HG03469 (cell line): ENCODE measurements around the gene SLC22A12.

Source experiments
- ATAC-seq: cut with Tn5 transposase; IDR thresholded peaks from one replicate; pipeline ENCODE4 v1.9.1; 2021; ENCODE audit warnings: mild to moderate bottlenecking, moderate library complexity, moderate number of reproducible peaks; ENCODE audit not compliant: unreplicated experiment

The SLC22A12 gene

GRCh38 chr11:64602466-64603070 lies 11.5 kb downstream of the SLC22A12 start:
- no peak for ATAC-seq

DNA sequence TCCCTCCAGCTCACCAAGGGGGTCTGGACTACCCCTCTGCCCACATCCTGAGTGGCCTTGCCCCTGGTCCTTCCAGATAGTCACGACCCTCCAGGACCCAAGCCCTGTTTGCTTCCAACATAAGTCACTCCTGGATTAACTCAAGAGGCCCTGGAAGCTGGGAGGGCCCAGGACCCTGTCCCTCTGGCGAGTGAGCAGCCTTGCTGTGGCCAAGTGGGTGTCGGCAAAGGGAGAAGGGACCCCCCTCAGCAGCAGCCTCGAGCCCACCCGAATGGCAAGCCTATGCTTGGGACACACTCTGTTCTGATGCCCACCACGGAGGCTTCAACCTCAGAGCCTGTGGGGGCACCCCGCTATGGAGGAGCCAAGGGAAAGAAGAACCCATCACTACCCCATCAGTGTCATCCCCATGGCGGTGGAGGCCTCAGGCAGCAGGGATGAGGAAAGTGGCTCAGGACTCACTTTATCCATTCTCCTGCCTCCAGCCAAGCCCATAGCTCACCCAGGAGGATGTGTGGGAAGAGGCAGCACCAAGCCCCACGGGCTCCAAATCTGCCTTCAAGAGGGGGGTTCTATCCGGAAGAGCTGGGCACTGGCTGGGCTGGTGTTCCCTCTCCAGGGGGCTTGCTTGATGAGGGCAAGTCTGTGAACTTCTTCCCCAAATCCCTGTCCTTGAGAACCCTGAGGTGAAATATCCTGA lies 12.5 kb downstream of the SLC22A12 start:
- ATAC-seq = no peak

DNA sequence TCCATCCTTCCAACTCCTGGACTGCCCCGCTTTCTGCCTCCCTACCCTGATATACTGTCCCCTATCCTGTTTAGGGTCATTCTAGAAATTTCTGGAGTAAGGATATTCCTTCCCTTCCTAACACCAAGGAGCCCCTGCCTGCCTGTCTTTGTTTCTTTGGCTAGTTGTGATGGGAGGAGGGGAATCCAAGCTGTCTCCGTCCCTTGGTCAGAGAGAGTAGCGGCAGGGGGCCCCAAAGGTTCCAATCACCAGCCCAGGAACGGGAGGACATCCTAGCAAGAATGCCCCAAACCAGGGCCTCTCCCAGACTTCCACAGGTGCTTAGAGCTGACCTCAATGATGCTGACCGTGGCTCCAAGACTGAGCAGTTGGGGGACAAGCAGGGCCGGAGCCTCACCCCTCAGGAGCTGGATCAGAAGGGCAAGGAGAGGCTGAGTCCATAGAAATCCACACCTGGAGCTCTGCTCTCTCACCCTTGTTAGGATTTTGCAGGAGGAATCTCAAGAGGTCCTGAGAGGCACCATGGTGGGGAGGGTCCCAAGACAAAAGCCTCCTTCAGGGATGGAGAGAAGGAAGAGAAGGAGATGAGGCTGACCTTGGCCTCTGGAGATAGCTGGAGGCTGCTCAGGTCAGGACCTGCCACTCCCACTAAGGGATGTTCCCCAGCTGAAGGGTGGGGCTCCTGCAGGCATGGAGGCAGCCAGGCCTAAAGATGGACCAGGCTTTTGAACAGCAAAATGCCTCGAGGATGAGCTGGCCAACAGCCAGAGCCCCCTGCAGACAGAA lies 13.6 kb downstream of the SLC22A12 start:
- ATAC-seq = no peak

GRCh38 chr11:64605244-64605560 lies 14.2 kb downstream of the SLC22A12 start:
- no peak for ATAC-seq

DNA sequence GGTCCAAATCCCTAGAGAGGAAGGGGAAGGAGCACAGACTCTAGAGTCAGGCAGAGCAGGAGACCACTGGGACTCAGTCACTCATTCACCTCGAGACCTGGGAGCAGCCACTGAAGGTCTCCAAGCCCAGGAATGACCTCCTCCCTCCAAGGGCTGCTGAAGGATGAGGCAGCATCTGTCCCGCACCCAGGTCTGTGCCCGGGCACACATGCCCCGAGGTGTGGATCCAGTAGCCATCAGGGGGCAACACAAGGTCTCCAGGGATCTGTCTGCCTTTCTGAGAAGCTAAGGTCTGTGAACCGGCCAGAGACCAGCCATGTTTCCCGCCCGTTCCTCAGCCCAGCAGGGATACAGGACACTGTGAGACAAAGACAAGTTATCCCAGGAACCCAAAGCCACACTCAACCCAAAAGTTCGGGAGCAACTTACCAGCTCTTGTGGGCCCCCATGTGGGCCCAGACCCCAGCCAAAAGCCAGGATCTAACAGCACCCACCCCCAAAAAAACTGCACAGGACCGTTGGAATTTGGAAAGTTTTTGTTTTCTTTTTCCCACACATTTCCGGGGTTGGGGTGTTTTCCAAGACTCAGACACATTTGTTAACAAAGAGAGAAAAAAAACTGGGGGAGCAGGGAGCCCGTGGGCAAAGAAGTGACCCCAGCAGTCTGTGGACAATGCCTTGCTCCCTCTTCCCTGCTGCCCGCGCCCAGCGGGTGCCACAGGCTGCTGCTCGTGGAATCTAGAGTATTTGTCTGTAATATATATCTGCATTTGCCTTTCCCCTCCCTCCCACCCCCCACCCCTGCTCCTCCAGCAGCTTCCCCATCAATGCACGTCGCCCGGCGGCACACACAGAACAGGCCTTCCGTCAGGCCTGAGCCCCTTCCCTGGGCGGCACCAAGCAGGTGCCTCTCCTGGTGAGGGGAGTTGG lies 14.9 kb downstream of the SLC22A12 start:
- no peak for ATAC-seq

DNA sequence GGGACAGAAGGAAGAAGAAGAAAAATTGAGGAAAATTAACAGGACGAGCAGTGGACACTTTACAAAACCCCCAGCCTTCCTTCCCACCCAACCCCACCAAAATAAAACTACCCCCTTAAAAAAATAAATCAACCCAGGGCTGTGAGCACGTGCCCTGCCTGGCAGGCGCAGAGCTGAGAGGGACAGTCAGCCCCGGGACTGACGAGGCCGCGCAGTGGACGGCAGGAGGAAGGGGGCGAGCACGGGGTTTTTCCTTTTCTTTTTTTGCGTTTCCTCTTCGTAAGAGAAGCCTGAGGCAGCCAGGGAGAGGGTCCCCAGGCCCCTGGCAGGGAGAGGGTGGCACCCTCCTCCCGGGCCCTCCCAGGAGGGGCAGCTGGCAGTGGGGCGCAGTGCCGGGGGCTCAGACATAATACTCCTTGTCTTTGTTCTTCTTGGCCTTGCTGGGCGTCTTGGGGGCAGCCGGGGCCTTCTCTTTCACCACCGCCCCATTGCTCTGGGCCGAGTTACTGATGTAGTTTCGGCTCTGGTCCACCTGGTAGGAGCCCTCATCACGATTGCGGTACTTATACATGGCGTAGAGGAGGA lies 15.9 kb downstream of the SLC22A12 start:
- ATAC-seq = no peak

DNA sequence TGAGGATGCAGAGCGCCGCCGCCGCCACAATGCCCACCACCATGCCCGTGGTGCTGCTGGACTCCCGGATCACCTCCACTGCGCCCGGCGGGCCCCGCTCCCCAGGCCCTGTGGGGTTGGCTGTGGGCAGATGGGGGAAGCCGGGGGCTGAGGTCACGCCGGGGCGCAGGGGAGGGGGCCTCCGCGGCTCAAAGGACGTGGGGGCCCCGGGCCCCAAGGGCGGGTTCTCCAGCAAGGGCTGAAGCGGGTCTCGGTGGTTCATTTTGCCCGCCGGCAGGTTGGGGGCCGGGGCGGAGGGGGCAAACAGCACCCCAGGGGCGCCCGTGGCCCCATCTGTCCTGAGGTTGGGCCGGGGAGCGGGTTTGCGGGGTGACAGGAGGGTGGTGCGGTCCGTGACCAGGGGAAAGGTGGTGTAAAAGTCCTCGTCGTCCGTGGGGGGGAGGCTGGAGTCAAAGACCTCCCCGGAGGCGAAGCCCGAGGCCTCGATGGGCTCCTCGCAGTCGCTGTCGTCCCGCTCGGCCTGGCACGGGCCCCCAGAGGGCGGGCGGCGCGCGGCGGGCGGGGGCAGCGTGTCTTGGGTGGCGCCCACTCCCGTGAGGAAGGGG lies 16.5 kb downstream of the SLC22A12 start:
- ATAC-seq = no peak

GRCh38 chr11:64608046-64608445 lies 17.0 kb downstream of the SLC22A12 start:
- ATAC-seq = no peak

DNA sequence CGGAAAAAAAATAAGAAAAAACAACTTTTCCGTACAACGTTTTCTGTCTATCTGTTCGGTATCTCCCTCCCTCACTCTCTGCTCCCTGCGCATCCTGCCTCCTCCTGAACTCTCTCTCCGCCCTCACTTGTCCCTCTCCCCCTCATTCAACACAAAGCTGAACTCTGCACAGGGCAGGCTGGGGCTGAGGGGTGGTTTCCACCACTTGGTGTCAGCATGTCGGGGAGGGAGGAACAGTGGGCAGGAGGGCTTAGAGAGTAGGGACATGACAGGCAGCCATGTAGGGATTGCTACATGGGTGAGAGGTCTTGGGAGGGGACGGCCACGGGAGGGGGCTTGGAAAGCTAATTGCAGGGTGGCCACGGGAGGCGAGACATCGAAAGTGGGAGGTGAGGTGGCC lies 17.6 kb downstream of the SLC22A12 start:
- ATAC-seq = no peak

- ATAC-seq = no peak
Measured at GRCh38 chr11:64609436-64610047, 18.5 kb downstream of the SLC22A12 start.

GRCh38 chr11:64610596-64610995 lies 19.6 kb downstream of the SLC22A12 start:
- no peak for ATAC-seq

DNA sequence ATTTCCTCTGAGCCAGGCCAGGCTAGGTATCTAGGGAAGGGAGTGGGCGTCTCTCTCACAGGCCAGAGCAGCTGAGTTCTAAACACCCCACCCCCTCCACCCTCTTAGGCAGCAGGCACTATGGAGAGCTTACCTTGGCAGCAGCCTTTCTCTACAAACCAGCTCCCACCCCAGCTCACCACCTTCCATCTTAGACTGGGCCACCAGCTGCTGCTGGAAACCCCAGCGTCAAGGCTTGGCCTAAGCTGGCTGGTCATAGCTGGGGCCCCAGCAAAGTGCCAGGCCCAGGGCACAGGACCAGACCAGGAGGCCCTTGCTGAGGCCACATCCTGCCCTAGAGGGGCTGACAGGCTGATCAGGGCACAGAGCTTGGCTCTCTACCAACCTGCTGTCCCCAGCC lies 20.2 kb downstream of the SLC22A12 start:
- no peak for ATAC-seq

DNA sequence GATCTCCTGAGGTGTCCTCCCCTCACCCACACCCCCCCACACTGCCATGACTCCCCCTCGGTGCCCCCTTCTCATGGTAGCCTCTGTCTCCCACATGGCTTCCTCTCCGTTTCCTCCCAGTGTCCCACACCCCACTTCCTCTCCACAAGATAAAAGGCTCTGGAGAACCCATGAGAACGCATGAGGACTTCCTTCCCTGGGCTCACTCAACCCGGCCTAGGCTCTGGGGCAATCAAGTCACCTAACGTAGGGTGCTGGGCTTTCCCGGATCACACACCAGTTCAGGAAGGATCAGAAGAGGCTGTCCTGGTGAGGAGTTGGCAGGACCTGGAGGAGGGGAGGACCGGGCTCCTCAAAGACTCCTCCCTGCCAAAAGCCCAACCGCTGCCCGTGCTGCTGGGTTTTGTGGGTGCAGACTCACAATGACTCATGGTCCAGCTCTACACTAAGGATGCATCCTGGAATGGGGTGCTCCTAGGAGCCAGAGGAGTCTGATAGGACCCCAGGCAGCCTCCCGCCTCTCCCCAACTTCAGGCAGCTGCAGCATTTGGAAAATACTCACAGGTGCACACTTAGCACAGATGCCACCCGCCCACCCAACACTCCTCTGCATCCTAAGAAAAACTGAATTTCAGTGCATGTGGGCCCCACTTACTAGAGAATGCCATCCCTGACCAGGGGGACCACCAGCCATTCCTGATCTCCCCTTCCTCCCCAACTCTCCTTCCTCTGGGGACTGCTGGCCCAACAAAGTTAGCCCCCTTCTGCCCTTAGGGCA lies 21.0 kb downstream of the SLC22A12 start:
- no peak for ATAC-seq

DNA sequence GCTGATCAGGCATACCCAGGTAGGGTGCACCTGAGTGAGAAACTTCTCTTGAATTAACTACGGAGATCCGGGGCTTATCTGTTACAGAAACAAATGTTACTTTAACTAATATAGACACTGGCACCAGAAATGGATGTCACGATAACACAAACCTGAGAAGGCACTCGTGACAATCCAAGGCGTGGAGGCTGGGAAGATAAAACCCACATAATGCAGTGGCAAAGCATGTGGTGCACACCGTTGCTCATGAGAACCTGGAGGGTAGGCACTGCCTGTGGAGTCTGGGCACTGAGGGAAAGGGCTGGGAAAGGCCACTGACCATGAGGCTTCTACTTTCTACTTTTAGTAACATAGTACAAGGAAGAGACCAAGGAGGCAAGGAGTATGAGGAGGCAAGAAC lies 22.6 kb downstream of the SLC22A12 start:
- ATAC-seq = no peak

- ATAC-seq = no peak
Measured at GRCh38 chr11:64614917-64615316, 23.9 kb downstream of the SLC22A12 start.

- ATAC-seq = no peak
Measured at GRCh38 chr11:64616817-64617216, 25.8 kb downstream of the SLC22A12 start.

- no peak for ATAC-seq
Measured at GRCh38 chr11:64619196-64619595, 28.2 kb downstream of the SLC22A12 start.

DNA sequence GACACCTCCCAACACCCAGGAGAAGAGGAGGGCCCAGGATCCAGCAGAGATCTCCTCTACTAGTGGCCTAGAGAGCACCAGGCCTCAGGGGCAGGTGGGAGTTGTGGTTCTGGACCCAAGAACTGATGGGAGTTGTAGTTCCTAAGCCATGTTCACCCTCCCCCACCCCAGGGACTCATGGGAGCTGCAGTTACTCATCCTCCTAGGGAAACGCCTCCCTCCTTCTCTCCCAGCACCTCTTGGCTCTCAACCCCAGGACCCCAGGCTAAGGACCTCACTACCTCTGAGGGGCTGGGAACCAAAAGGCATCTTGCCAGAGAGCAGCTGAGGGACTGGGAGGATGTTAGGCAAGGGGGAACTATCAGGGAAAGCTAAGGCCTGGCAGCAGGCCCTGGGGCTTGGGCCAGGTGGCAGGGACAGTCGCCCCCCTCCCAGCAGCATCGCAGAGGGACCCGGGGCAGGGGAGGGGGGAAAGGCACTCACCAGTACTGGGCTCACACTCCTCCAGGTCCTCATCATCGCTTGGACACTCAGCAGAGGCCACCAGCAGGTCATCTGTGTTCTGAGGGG lies 28.9 kb downstream of the SLC22A12 start:
- no peak for ATAC-seq
